Mesothelial cell of epicardium (in vitro differentiated cells): Measurements from ENCODE around the gene CTDNEP1. TPM values are rescaled to one million over a fixed set of nuclear protein-coding genes. Genes with fewer than 3 reads are reported as not detected.
A peak's percentile ranks its signal among the peaks of the same experiment; 100 is the strongest.

ENCODE experiments used
- DNase-seq, 2 experiments: peaks; one replicate each; pipeline ENCODE4 v3.0.0; 2021; ENCODE audit warnings: low spot score in 2 of 2; ENCODE audit not compliant: unreplicated experiment in 2 of 2
- H3K27ac Mint-ChIP-seq: 2 replicates; pipeline ENCODE4 v1.8.0; 2021; ENCODE audit warnings: mixed read lengths
- H3K27me3 Mint-ChIP-seq: 2 replicates; pipeline ENCODE4 v1.8.0; 2021; ENCODE audit warnings: low read depth, mixed read lengths
- H3K36me3 Mint-ChIP-seq: 2 replicates; pipeline ENCODE4 v1.8.0; 2021; ENCODE audit warnings: mixed read lengths
- H3K4me1 Mint-ChIP-seq: 2 replicates; pipeline ENCODE4 v1.8.0; 2021; ENCODE audit warnings: mixed read lengths
- H3K4me3 Mint-ChIP-seq: 2 replicates; pipeline ENCODE4 v1.8.0; 2021; ENCODE audit warnings: mild to moderate bottlenecking, moderate library complexity, mixed read lengths
- H3K9me3 Mint-ChIP-seq: 2 replicates; pipeline ENCODE4 v1.8.0; 2021; ENCODE audit warnings: mixed read lengths
- CTCF ChIP-seq: fragments of 200-600 bp; sonication (generic); IDR thresholded peaks from one replicate; pipeline ENCODE4 v1.5.0; 2021; ENCODE audit warnings: antibody characterized with exemption; ENCODE audit not compliant: unreplicated experiment
- microRNA-seq: library from miRNA; unstranded; fragments of <30 nt; microRNA quantifications from one replicate; pipeline ENCODE4 v1.2.0, GENCODE V29; 2021; ENCODE audit warnings: inconsistent platforms, mixed read lengths
- total RNA-seq: library from RNA; stranded (reverse); gene quantifications from 3 replicates; pipeline ENCODE4 v1.2.1, GENCODE V29; 2021

CTDNEP1 gene
- total RNA-seq, 1 donor from 2014 or later, result 130 TPM

GRCh38 chr17:7196651-7197401, 54.7 kb downstream of the CTDNEP1 start:
- no peak for TF ChIP-seq CTCF
- no peaks in the 10 kb centered on the region for H3K27me3 Mint-ChIP-seq
- no peak overlapping the region for H3K4me3 Mint-ChIP-seq
- no peak overlapping the region for H3K27ac Mint-ChIP-seq
- H3K36me3 Mint-ChIP-seq, result peaks cover 21% of the 10 kb centered on the region
- no peak for DNase-seq
- no peaks in the 10 kb centered on the region for H3K9me3 Mint-ChIP-seq
- no peaks in the 10 kb centered on the region for H3K4me1 Mint-ChIP-seq

DNA sequence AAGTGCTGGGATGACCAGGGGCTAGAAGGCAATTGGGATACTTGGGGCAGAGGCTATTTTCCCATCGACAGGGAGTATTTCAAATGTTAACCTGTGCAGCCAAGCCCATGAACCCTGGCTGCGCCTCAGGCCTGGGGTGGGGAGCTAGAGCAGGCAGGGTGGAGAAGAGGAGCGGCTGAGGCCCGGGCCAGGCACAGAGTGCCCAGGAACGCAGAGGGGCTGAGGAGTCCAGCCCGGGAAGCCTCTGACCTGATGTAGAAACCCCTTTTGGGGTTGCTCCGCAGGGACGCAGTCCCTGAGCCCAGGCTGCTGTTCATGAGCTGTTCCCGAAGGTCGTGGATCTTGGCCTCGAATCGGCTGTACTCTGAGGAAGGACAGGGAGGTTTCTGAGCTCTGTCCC, 55.6 kb downstream of the CTDNEP1 start:
- Mint-ChIP-seq H3K27me3 (no peaks in the 10 kb centered on the region), H3K4me3 (no peak overlapping the region), H3K36me3 (peaks cover 25% of the 10 kb centered on the region), H3K4me1 (peaks cover 2% of the 10 kb centered on the region), H3K9me3 (no peaks in the 10 kb centered on the region), H3K27ac (no peak overlapping the region)
- TF ChIP-seq CTCF, result no peak
- DNase-seq, result no peak

Small RNA genes lying within 50 kb of the gene (microRNA-seq; reads per million reads assigned to microRNA genes)
- 8,491 reads per million, percentile 95 among the genes with 10 or more reads in this experiment for gene MIR324

Other genes starting within 250 kb of the CTDNEP1 start
- gene RNASEK, start 239.1 kb downstream of the CTDNEP1 start, total RNA-seq, result 154 to 166 TPM (median 159 TPM) in 3 replicates
- gene BCL6B, start 228.7 kb downstream of the CTDNEP1 start, total RNA-seq, result 0.22 to 0.34 TPM in 2 of 3 replicates, not detected in the other
- 10.4 to 10.7 TPM (median 10.7 TPM) in 3 replicates for gene SLC16A13, start 215.7 kb downstream of the CTDNEP1 start, total RNA-seq
- 4.1 to 5.1 TPM (median 4.2 TPM) in 3 replicates for gene SLC16A11, start 207.6 kb downstream of the CTDNEP1 start, total RNA-seq
- gene CLEC10A, start 171.5 kb downstream of the CTDNEP1 start, total RNA-seq, result not detected in 3 replicates
- not detected in 3 replicates for gene ASGR2, start 136.9 kb downstream of the CTDNEP1 start, total RNA-seq
- 15.9 to 19.7 TPM (median 16.5 TPM) in 3 replicates for gene ASGR1, start 72.4 kb downstream of the CTDNEP1 start, total RNA-seq
- 59.9 to 62.4 TPM (median 60.2 TPM) in 3 replicates for gene DLG4, start 31.9 kb downstream of the CTDNEP1 start, total RNA-seq
- gene ACADVL, start 31.8 kb downstream of the CTDNEP1 start, total RNA-seq, result 385 to 424 TPM (median 410 TPM) in 3 replicates
- 87.3 to 96.1 TPM (median 94.0 TPM) in 3 replicates for gene DVL2, start 17.2 kb downstream of the CTDNEP1 start, total RNA-seq
- gene PHF23, start 12.3 kb downstream of the CTDNEP1 start, total RNA-seq, result 55.4 to 57.1 TPM (median 55.6 TPM) in 3 replicates
- gene GABARAP, start 9.3 kb downstream of the CTDNEP1 start, total RNA-seq, result 424 to 451 TPM (median 429 TPM) in 3 replicates
- 37.9 to 42.8 TPM (median 42.1 TPM) in 3 replicates for gene ELP5, start 481 bp upstream of the CTDNEP1 start, total RNA-seq
- 79.2 to 86.1 TPM (median 79.9 TPM) in 3 replicates for gene CLDN7, start 10.7 kb upstream of the CTDNEP1 start, total RNA-seq
- 1.6 to 1.8 TPM (median 1.6 TPM) in 3 replicates for gene SLC2A4, start 30.0 kb upstream of the CTDNEP1 start, total RNA-seq
- gene YBX2, start 42.9 kb upstream of the CTDNEP1 start, total RNA-seq, result 1.9 to 3.3 TPM (median 2.2 TPM) in 3 replicates
- 265 to 278 TPM (median 273 TPM) in 3 replicates for gene EIF5A, start 55.9 kb upstream of the CTDNEP1 start, total RNA-seq
- gene GPS2, start 63.6 kb upstream of the CTDNEP1 start, total RNA-seq, result 42.1 to 52.4 TPM (median 46.2 TPM) in 3 replicates
- 52.8 to 56.7 TPM (median 55.1 TPM) in 3 replicates for gene NEURL4, start 77.6 kb upstream of the CTDNEP1 start, total RNA-seq
- gene ACAP1, start 84.8 kb upstream of the CTDNEP1 start, total RNA-seq, result 8.9 to 10.9 TPM (median 9.1 TPM) in 3 replicates
- 17.3 to 18.8 TPM (median 17.7 TPM) in 3 replicates for gene KCTD11, start 100.4 kb upstream of the CTDNEP1 start, total RNA-seq
- gene TMEM95, start 103.4 kb upstream of the CTDNEP1 start, total RNA-seq, result 0.18 to 0.42 TPM in 2 of 3 replicates, not detected in the other
- gene TNK1, start 129.4 kb upstream of the CTDNEP1 start, total RNA-seq, result 8.2 to 9.9 TPM (median 9.0 TPM) in 3 replicates
- gene PLSCR3, start 142.8 kb upstream of the CTDNEP1 start, total RNA-seq, result 67.4 to 69.3 TPM (median 68.4 TPM) in 3 replicates
- 65.7 to 78.3 TPM (median 69.4 TPM) in 3 replicates for gene TMEM256, start 152.4 kb upstream of the CTDNEP1 start, total RNA-seq
- 88.0 to 97.5 TPM (median 90.8 TPM) in 3 replicates for gene NLGN2, start 156.1 kb upstream of the CTDNEP1 start, total RNA-seq
- gene SPEM1, start 168.6 kb upstream of the CTDNEP1 start, total RNA-seq, result 0.38 TPM in 1 of 3 replicates, not detected in the others
- gene SPEM2, start 173.9 kb upstream of the CTDNEP1 start, total RNA-seq, result not detected in 3 replicates
- not detected in 3 replicates for gene SPEM3, start 177.1 kb upstream of the CTDNEP1 start, total RNA-seq
- 9.7 to 10.2 TPM (median 10.2 TPM) in 3 replicates for gene TMEM102, start 183.7 kb upstream of the CTDNEP1 start, total RNA-seq
- gene FGF11, start 187.8 kb upstream of the CTDNEP1 start, total RNA-seq, result 24.8 to 26.8 TPM (median 26.5 TPM) in 3 replicates
- gene CHRNB1, start 193.3 kb upstream of the CTDNEP1 start, total RNA-seq, result 15.9 to 17.7 TPM (median 16.0 TPM) in 3 replicates
- gene ZBTB4, start 227.9 kb upstream of the CTDNEP1 start, total RNA-seq, result 36.4 to 40.1 TPM (median 39.7 TPM) in 3 replicates
- gene SLC35G6, start 229.7 kb upstream of the CTDNEP1 start, total RNA-seq, result not detected in 3 replicates
- gene POLR2A, start 232.6 kb upstream of the CTDNEP1 start, total RNA-seq, result 195 to 208 TPM (median 204 TPM) in 3 replicates